NCI-H82 (cell line): ENCODE data around the gene LHX4.
"Not testable (repeated sequence)": the region's sequence is repeated elsewhere in the genome, so short reads cannot be mapped to it uniquely, and the experiment has no call there.

ENCODE experiments used
- DNase-seq: peaks from one replicate; lab custom pipeline; 2025; lab: John Stamatoyannopoulos, UW

The LHX4 gene

GRCh38 chr1:180197231-180197630 lies 32.8 kb upstream of the LHX4 start:
- no peak for DNase-seq

GRCh38 chr1:180198196-180198595 lies 31.9 kb upstream of the LHX4 start:
- peak; percentile 100 for DNase-seq

- DNase-seq, result no peak
These were observed 31.5 kb upstream of the LHX4 start for GRCh38 chr1:180198611-180199010.

- peak; percentile 87 for DNase-seq
These were observed 31.0 kb upstream of the LHX4 start for GRCh38 chr1:180199018-180199417.

- DNase-seq, result no peak
These were observed 28.4 kb upstream of the LHX4 start for GRCh38 chr1:180201451-180202200.

- not testable (repeated sequence) for DNase-seq
These were observed 27.5 kb upstream of the LHX4 start for GRCh38 chr1:180202588-180202987.

GRCh38 chr1:180204231-180204630 lies 25.8 kb upstream of the LHX4 start:
- DNase-seq, result no peak

- no peak for DNase-seq
These were observed 23.5 kb upstream of the LHX4 start for GRCh38 chr1:180206581-180206980.

GRCh38 chr1:180208264-180208663 lies 21.8 kb upstream of the LHX4 start:
- DNase-seq, result no peak

- no peak for DNase-seq
These were observed 19.9 kb upstream of the LHX4 start for GRCh38 chr1:180210008-180210620.

- no peak for DNase-seq
These were observed 18.8 kb upstream of the LHX4 start for GRCh38 chr1:180211156-180211859.

GRCh38 chr1:180211860-180212229 lies 18.2 kb upstream of the LHX4 start:
- DNase-seq, result no peak

GRCh38 chr1:180213401-180214170 lies 16.5 kb upstream of the LHX4 start:
- DNase-seq, result peak; percentile 37

- peak; percentile 66 for DNase-seq
These were observed 14.0 kb upstream of the LHX4 start for GRCh38 chr1:180215856-180216625.

- no peak for DNase-seq
These were observed 13.1 kb upstream of the LHX4 start for GRCh38 chr1:180217006-180217405.

GRCh38 chr1:180218806-180219765 lies 11.0 kb upstream of the LHX4 start:
- DNase-seq, result peak; percentile 80

GRCh38 chr1:180219776-180220175 lies 10.3 kb upstream of the LHX4 start:
- no peak for DNase-seq

GRCh38 chr1:180221462-180221861 lies 8.6 kb upstream of the LHX4 start:
- DNase-seq, result no peak

GRCh38 chr1:180224902-180225301 lies 5.2 kb upstream of the LHX4 start:
- DNase-seq, result no peak

- no peak for DNase-seq
These were observed 4.7 kb upstream of the LHX4 start for GRCh38 chr1:180225403-180225802.
